ENCODE data around the gene DOCK4.

Gene DOCK4

DNA sequence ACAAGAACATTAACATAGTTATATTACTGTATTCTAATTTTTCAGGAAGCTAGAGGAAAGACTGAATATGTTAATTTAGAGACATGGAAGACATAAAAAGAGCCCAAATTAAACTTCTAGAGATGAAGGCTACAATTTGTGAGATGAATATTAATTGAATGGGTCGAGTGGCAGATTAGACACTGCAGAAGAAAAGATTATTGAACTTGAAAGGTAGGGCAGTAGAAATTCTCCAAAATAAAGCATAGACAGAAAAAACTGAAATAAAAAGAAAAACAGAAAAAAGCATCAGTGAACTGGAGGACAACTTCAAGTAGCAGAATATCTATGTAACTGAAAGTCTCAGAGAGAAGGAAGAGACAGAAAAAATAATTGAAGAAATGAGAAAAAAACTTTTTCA, 369.6 kb downstream of the DOCK4 start:
- no peak overlapping the region for H3K4me3 ChIP-seq (ENCODE audit: severe bottlenecking)
- peaks cover 16% of the 10 kb centered on the region for H3K36me3 ChIP-seq (ENCODE audit: low read depth)
- DNase-seq (ENCODE audit: low spot score) = no peak
- H3K9me3 ChIP-seq (ENCODE audit: severe bottlenecking) = no peaks in the 10 kb centered on the region
- H3K4me1 ChIP-seq (ENCODE audit: insufficient read depth, poor library complexity, severe bottlenecking) = peaks cover 9% of the 10 kb centered on the region
- no peak for ATAC-seq (ENCODE audit: low read depth)
- TF ChIP-seq, protein P1, sequence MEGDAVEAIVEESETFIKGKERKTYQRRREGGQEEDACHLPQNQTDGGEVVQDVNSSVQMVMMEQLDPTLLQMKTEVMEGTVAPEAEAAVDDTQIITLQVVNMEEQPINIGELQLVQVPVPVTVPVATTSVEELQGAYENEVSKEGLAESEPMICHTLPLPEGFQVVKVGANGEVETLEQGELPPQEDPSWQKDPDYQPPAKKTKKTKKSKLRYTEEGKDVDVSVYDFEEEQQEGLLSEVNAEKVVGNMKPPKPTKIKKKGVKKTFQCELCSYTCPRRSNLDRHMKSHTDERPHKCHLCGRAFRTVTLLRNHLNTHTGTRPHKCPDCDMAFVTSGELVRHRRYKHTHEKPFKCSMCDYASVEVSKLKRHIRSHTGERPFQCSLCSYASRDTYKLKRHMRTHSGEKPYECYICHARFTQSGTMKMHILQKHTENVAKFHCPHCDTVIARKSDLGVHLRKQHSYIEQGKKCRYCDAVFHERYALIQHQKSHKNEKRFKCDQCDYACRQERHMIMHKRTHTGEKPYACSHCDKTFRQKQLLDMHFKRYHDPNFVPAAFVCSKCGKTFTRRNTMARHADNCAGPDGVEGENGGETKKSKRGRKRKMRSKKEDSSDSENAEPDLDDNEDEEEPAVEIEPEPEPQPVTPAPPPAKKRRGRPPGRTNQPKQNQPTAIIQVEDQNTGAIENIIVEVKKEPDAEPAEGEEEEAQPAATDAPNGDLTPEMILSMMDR (IDR thresholded peaks at IDR 0.05; ENCODE audit: poor library complexity, severe bottlenecking) = no peak
- H3K27me3 ChIP-seq (ENCODE audit: insufficient read depth, poor library complexity, severe bottlenecking) = no peaks in the 10 kb centered on the region
- H3K27ac ChIP-seq (ENCODE audit: poor library complexity, severe bottlenecking) = no peak overlapping the region

DNA sequence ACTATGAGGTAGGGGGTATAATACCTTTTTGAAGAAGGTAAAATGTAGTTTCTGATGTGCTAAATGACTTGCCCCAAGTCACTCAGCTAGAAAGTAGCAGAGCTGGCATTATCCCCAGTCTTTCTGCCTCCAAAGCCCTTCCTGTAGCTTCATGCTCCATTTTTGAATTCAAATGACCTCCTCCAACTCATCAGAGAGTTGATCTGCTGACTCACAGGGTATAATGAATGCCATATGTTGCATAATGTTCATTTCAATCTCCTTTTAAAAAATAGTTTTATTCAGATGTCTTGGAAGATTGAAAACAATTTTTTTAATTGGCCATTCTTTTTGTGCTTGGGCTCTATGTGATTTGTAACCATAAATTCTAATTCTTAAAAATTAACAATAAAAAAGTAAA, 371.1 kb downstream of the DOCK4 start:
- Histone ChIP-seq H3K4me1 (ENCODE audit: insufficient read depth, poor library complexity, severe bottlenecking) (peaks cover 9% of the 10 kb centered on the region), H3K36me3 (ENCODE audit: low read depth) (peaks cover 16% of the 10 kb centered on the region), H3K27ac (ENCODE audit: poor library complexity, severe bottlenecking) (peak overlapping the region; percentile 13), H3K27me3 (ENCODE audit: insufficient read depth, poor library complexity, severe bottlenecking) (no peaks in the 10 kb centered on the region), H3K4me3 (ENCODE audit: severe bottlenecking) (no peak overlapping the region), H3K9me3 (ENCODE audit: severe bottlenecking) (no peaks in the 10 kb centered on the region)
- DNase-seq (ENCODE audit: low spot score) (no peak), ATAC-seq (ENCODE audit: low read depth) (peak; percentile 83)
- TF ChIP-seq, protein P1 (IDR thresholded peaks at IDR 0.05; ENCODE audit: poor library complexity, severe bottlenecking) = no peak

DNA sequence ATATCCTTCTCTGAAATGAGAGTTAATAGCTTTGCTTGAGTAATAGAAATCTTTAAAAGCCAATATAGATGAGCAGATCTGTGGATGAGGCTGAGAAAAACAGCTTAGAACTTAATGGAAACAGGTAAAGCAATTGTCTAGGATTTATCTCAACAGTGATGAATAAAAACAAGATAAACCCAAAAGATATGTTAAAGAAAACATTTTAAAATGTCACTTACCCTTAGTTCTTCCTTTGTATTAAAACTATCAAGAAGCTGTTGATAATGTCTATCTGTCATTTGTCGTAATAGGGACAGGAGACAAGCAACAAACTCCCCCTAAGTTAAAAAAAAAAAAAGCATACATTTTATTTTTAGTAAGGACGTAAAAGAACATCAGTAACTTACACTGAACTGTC, 371.8 kb downstream of the DOCK4 start:
- Histone ChIP-seq H3K36me3 (ENCODE audit: low read depth) (peaks cover 16% of the 10 kb centered on the region), H3K27ac (ENCODE audit: poor library complexity, severe bottlenecking) (no peak overlapping the region), H3K4me1 (ENCODE audit: insufficient read depth, poor library complexity, severe bottlenecking) (peaks cover 9% of the 10 kb centered on the region), H3K27me3 (ENCODE audit: insufficient read depth, poor library complexity, severe bottlenecking) (no peaks in the 10 kb centered on the region), H3K4me3 (ENCODE audit: severe bottlenecking) (no peak overlapping the region), H3K9me3 (ENCODE audit: severe bottlenecking) (no peaks in the 10 kb centered on the region)
- DNase-seq (ENCODE audit: low spot score) = no peak
- TF ChIP-seq, protein P1 (IDR thresholded peaks at IDR 0.05; ENCODE audit: poor library complexity, severe bottlenecking) = no peak
- no peak for ATAC-seq (ENCODE audit: low read depth)

DNA sequence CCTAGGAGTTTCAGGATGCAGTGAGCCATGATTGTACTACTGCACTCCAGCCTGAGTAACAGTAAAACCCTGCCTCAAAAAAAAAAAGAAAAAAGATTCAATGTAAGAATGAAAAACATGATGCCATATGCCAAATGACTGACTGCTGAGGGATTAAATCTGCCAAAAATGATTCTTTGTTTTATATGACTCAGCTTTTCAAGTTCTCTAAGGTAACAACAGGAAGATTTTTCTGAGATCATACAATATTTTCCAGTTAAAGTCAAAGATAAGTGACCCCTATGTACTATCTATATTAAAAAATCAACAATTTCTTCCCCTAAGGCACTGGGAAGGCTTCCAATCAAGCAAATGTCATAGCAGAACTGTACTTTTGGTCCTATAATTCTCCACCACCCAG, 372.7 kb downstream of the DOCK4 start:
- ATAC-seq (ENCODE audit: low read depth) = no peak
- DNase-seq (ENCODE audit: low spot score) = no peak
- Histone ChIP-seq H3K4me3 (ENCODE audit: severe bottlenecking) (no peak overlapping the region), H3K27me3 (ENCODE audit: insufficient read depth, poor library complexity, severe bottlenecking) (no peaks in the 10 kb centered on the region), H3K36me3 (ENCODE audit: low read depth) (peaks cover 16% of the 10 kb centered on the region), H3K27ac (ENCODE audit: poor library complexity, severe bottlenecking) (no peak overlapping the region), H3K9me3 (ENCODE audit: severe bottlenecking) (no peaks in the 10 kb centered on the region), H3K4me1 (ENCODE audit: insufficient read depth, poor library complexity, severe bottlenecking) (peaks cover 15% of the 10 kb centered on the region)
- TF ChIP-seq, protein P1 (IDR thresholded peaks at IDR 0.05; ENCODE audit: poor library complexity, severe bottlenecking) = no peak

DNA sequence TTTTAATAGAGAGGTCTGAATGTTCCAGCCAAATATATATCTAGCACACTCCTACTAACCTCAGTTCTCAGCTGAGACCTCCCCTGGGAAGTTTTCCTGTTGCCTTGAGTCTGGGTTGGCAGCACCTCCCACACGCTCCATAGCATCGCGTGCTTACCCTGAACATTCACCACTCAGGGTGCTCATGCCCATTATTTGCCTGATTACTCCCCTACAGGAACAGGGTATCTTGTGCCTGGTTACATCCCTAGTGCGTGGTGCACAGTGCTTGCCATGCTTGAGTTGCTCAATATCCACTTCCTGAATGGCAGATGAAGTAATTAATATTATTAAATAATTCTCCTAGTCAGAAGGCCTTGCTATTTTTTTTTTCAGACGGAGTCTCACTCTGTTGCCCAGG, 374.0 kb downstream of the DOCK4 start:
- TF ChIP-seq, protein P1 (IDR thresholded peaks at IDR 0.05; ENCODE audit: poor library complexity, severe bottlenecking) = no peak
- DNase-seq (ENCODE audit: low spot score) (no peak), ATAC-seq (ENCODE audit: low read depth) (no peak)
- no peaks in the 10 kb centered on the region for H3K9me3 ChIP-seq (ENCODE audit: severe bottlenecking)
- no peak overlapping the region for H3K4me3 ChIP-seq (ENCODE audit: severe bottlenecking)
- peaks cover 17% of the 10 kb centered on the region for H3K4me1 ChIP-seq (ENCODE audit: insufficient read depth, poor library complexity, severe bottlenecking)
- no peaks in the 10 kb centered on the region for H3K27me3 ChIP-seq (ENCODE audit: insufficient read depth, poor library complexity, severe bottlenecking)
- H3K36me3 ChIP-seq (ENCODE audit: low read depth) = peaks cover 16% of the 10 kb centered on the region
- H3K27ac ChIP-seq (ENCODE audit: poor library complexity, severe bottlenecking) = no peak overlapping the region

Measured in RWPE2 (cell line).